HL-60 (cell line): ENCODE data around the gene MGARP.

Experiments used
- DNase-seq, 2 experiments: peaks; one replicate each; pipeline ENCODE4 v3.0.0-alpha.2; 2010 to 2020; ENCODE audit warnings: low read depth in 1 of 2, low spot score in 1 of 2
- H3K27ac ChIP-seq: fragments of 250-450 bp; sonication (Bioruptor Pico); replicated peaks from 2 replicates; pipeline ENCODE4 v1.5.1; 2020; ENCODE audit warnings: mild to moderate bottlenecking, moderate library complexity
- H3K27me3 ChIP-seq: fragments of 250-450 bp; sonication (Bioruptor Pico); 2 replicates; pipeline ENCODE4 v1.5.1; 2021; ENCODE audit warnings: mild to moderate bottlenecking, moderate library complexity; ENCODE audit not compliant: insufficient read depth, poor library complexity, severe bottlenecking
- H3K4me3 ChIP-seq: replicated peaks from 2 replicates; pipeline ENCODE4 v1.5.1; 2011; ENCODE audit warnings: mild to moderate bottlenecking, control low read depth, low read length; ENCODE audit not compliant: insufficient read depth
- GABPA ChIP-seq: IDR thresholded peaks from 2 replicates; pipeline ENCODE4 v1.6.1; 2012; ENCODE audit warnings: low read depth
- POLR2AphosphoS5 ChIP-seq: IDR thresholded peaks from 2 replicates; pipeline ENCODE4 v1.6.1; 2012; ENCODE audit warnings: low read depth
- SPI1 ChIP-seq: IDR thresholded peaks from 2 replicates; pipeline ENCODE4 v1.6.1; 2012; ENCODE audit warnings: low read depth, mild to moderate bottlenecking, borderline replicate concordance
- TF ChIP-seq, protein P1 (sequence below): IDR thresholded peaks from 2 replicates; pipeline ENCODE4 v1.6.1; 2012; ENCODE audit warnings: low read depth; ENCODE audit not compliant: insufficient replicate concordance
- TF ChIP-seq, protein P2 (sequence below): IDR thresholded peaks from one replicate; pipeline ENCODE4 v1.5.1; 2011; ENCODE audit warnings: low read length, control low read depth, inconsistent platforms; ENCODE audit not compliant: insufficient read depth

Gene MGARP

GRCh38 chr4:139247700-139248238, 32.3 kb downstream of the MGARP start:
- no peak for DNase-seq
- Histone ChIP-seq H3K27me3 (no peaks in the 10 kb centered on the region), H3K27ac (no peak overlapping the region), H3K4me3 (no peak overlapping the region)
- TF ChIP-seq SPI1: no peak
- no peak for TF ChIP-seq GABPA
- TF ChIP-seq, protein P1, sequence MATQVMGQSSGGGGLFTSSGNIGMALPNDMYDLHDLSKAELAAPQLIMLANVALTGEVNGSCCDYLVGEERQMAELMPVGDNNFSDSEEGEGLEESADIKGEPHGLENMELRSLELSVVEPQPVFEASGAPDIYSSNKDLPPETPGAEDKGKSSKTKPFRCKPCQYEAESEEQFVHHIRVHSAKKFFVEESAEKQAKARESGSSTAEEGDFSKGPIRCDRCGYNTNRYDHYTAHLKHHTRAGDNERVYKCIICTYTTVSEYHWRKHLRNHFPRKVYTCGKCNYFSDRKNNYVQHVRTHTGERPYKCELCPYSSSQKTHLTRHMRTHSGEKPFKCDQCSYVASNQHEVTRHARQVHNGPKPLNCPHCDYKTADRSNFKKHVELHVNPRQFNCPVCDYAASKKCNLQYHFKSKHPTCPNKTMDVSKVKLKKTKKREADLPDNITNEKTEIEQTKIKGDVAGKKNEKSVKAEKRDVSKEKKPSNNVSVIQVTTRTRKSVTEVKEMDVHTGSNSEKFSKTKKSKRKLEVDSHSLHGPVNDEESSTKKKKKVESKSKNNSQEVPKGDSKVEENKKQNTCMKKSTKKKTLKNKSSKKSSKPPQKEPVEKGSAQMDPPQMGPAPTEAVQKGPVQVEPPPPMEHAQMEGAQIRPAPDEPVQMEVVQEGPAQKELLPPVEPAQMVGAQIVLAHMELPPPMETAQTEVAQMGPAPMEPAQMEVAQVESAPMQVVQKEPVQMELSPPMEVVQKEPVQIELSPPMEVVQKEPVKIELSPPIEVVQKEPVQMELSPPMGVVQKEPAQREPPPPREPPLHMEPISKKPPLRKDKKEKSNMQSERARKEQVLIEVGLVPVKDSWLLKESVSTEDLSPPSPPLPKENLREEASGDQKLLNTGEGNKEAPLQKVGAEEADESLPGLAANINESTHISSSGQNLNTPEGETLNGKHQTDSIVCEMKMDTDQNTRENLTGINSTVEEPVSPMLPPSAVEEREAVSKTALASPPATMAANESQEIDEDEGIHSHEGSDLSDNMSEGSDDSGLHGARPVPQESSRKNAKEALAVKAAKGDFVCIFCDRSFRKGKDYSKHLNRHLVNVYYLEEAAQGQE: no peak
- TF ChIP-seq POLR2AphosphoS5: no peak
- TF ChIP-seq, protein P2, sequence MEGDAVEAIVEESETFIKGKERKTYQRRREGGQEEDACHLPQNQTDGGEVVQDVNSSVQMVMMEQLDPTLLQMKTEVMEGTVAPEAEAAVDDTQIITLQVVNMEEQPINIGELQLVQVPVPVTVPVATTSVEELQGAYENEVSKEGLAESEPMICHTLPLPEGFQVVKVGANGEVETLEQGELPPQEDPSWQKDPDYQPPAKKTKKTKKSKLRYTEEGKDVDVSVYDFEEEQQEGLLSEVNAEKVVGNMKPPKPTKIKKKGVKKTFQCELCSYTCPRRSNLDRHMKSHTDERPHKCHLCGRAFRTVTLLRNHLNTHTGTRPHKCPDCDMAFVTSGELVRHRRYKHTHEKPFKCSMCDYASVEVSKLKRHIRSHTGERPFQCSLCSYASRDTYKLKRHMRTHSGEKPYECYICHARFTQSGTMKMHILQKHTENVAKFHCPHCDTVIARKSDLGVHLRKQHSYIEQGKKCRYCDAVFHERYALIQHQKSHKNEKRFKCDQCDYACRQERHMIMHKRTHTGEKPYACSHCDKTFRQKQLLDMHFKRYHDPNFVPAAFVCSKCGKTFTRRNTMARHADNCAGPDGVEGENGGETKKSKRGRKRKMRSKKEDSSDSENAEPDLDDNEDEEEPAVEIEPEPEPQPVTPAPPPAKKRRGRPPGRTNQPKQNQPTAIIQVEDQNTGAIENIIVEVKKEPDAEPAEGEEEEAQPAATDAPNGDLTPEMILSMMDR: no peak

- H3K27me3 ChIP-seq: no peaks in the 10 kb centered on the region
- DNase-seq: no peak
- no peak overlapping the region for H3K27ac ChIP-seq
- no peak overlapping the region for H3K4me3 ChIP-seq
- no peak for TF ChIP-seq GABPA
- TF ChIP-seq, protein P2: no peak
- TF ChIP-seq POLR2AphosphoS5: no peak
- TF ChIP-seq, protein P1: no peak
- TF ChIP-seq SPI1: no peak
These were observed 32.8 kb downstream of the MGARP start for GRCh38 chr4:139247241-139247640.

DNA sequence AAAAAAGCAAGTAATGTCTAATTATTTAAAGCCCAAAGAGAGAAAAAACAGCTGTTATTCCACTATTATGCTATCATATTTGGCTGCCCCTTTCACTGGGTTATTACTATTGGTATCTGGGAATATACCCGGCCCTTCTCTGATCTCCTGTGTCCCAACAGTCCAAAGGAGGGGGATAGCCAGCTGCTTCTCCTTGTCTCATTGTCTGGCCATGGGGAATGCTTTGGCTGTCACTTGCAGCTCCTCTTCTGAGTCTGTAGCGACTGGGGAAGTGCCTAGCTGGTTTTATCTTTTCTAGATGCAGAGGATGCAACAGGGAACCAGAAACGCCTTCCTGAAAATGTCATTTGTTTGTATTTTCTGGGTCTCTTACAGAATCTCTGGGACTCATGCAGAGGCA, 33.9 kb downstream of the MGARP start:
- no peak for DNase-seq
- H3K27me3 ChIP-seq: no peaks in the 10 kb centered on the region
- H3K27ac ChIP-seq: no peak overlapping the region
- TF ChIP-seq, protein P2: no peak
- TF ChIP-seq GABPA (no peak), POLR2AphosphoS5 (no peak), SPI1 (no peak)
- TF ChIP-seq, protein P1: no peak
- H3K4me3 ChIP-seq: no peak overlapping the region
